ENCODE measurements around the gene APOBEC3G.

- TF ChIP-seq CTCF (conservative IDR thresholded peaks at IDR 0.05): no peak
- TF ChIP-seq EZH2 (IDR thresholded peaks at IDR 0.05; ENCODE audit: low read depth): no peak
These were observed 52.0 kb downstream of the APOBEC3G start for GRCh38 chr22:39129081-39129480.
